ENCODE data around the gene GAGE10.
"Not testable (repeated sequence)": the region's sequence is repeated elsewhere in the genome, so short reads cannot be mapped to it uniquely, and the experiment has no call there.

DNA sequence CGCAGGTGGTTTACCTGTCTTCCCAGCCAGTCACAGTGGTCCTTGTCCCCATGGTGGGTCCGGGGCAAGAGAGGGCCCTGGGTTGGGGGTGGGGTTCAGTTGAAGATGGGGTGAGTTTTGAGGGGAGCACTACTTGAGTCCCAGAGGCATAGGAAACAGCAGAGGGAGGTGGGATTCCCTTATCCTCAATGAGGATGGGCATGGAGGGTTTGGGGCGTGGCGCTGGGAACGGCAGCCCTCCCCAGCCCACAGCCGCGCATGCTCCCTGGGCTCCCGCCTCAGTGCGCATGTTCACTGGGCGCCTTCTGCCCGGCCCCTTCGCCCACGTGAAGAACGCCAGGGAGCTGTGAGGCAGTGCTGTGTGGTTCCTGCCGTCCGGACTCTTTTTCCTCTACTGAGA lies 27.8 kb downstream of the GAGE10 start, which contains the start of gene GAGE13:
- TF ChIP-seq, protein P1, sequence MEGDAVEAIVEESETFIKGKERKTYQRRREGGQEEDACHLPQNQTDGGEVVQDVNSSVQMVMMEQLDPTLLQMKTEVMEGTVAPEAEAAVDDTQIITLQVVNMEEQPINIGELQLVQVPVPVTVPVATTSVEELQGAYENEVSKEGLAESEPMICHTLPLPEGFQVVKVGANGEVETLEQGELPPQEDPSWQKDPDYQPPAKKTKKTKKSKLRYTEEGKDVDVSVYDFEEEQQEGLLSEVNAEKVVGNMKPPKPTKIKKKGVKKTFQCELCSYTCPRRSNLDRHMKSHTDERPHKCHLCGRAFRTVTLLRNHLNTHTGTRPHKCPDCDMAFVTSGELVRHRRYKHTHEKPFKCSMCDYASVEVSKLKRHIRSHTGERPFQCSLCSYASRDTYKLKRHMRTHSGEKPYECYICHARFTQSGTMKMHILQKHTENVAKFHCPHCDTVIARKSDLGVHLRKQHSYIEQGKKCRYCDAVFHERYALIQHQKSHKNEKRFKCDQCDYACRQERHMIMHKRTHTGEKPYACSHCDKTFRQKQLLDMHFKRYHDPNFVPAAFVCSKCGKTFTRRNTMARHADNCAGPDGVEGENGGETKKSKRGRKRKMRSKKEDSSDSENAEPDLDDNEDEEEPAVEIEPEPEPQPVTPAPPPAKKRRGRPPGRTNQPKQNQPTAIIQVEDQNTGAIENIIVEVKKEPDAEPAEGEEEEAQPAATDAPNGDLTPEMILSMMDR (conservative IDR thresholded peaks at IDR 0.05; ENCODE audit: low read depth, low read length), result not testable (repeated sequence)
- TF ChIP-seq SMC3 (IDR thresholded peaks at IDR 0.05; ENCODE audit: low read depth, low read length); POLR2A (IDR thresholded peaks at IDR 0.05; ENCODE audit: low read depth, low read length); MXI1 (IDR thresholded peaks at IDR 0.05; ENCODE audit: borderline replicate concordance, low read depth, low read length); FOS (IDR thresholded peaks at IDR 0.05; ENCODE audit: low read depth, low read length); BHLHE40 (IDR thresholded peaks at IDR 0.05; ENCODE audit: low read depth, low read length); RCOR1 (IDR thresholded peaks at IDR 0.05; ENCODE audit: insufficient replicate concordance, low read length); RAD21 (IDR thresholded peaks at IDR 0.05; ENCODE audit: low read length); CEBPB (IDR thresholded peaks at IDR 0.05; ENCODE audit: low read depth, low read length): not testable (repeated sequence)
- TF ChIP-seq, protein P2, sequence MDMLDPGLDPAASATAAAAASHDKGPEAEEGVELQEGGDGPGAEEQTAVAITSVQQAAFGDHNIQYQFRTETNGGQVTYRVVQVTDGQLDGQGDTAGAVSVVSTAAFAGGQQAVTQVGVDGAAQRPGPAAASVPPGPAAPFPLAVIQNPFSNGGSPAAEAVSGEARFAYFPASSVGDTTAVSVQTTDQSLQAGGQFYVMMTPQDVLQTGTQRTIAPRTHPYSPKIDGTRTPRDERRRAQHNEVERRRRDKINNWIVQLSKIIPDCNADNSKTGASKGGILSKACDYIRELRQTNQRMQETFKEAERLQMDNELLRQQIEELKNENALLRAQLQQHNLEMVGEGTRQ (IDR thresholded peaks at IDR 0.05; ENCODE audit: low read depth, low read length), result not testable (repeated sequence)

Data from IMR-90 (cell line).